SU-DHL-6 (cell line): ENCODE measurements around the gene CORO6.

Experiments
- CTCF ChIP-seq: fragments of 200-600 bp; sonication (generic); IDR thresholded peaks from one replicate; pipeline ENCODE4 v1.5.1; 2017; ENCODE audit warnings: antibody characterized with exemption, mild to moderate bottlenecking, low read length, moderate library complexity; ENCODE audit not compliant: insufficient read depth, poor library complexity, severe bottlenecking
- EZH2phosphoT487 ChIP-seq: fragments of 200-600 bp; sonication (generic), shearing (Covaris generic); conservative IDR thresholded peaks from 2 replicates; pipeline ENCODE4 v1.6.1; 2018; ENCODE audit warnings: mild to moderate bottlenecking, antibody characterized with exemption, low read length, moderate library complexity, mixed read lengths

DNA sequence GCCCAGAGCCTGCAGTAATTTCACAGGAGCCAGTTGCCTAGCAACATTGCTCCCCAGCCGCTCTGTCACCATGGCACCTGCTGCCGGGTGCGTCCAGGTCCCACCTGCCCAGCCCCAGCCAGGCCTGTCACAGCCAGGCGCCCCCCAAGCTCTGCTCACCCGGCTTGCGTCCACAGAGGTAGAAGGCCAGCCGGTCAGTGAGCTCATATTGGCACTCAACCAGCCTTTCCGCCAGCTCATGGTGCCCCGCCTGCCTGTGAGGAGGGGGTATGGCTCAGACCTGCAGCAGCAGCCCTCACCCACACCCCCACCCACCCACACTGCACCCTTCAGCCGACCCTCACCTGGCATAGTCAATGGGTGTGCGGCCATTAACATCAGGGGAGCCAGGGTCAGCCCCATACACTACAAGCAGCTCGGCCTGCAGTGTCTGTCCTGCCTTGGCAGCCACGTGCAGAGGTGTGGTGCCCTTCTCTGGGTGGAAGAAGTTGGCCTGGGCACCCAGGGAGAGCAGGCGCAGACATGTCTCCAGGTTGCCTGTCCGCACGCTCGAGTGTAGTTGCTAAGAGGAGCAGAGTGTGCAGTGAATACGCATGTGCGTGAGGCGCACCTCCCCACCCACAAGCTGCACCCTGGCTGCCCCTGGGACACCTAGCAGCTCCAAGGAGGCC lies 41.0 kb downstream of the CORO6 start:
- TF ChIP-seq CTCF (no peak), EZH2phosphoT487 (no peak)
